GM21367 (cell line): Measurements from ENCODE around the gene IRF2.
"Not testable (repeated sequence)": the region's sequence is repeated elsewhere in the genome, so short reads cannot be mapped to it uniquely, and the experiment has no call there.

Experiments
- ATAC-seq: cut with Tn5 transposase; IDR thresholded peaks from one replicate; pipeline ENCODE4 v1.9.1; 2021; ENCODE audit not compliant: unreplicated experiment

Gene IRF2

GRCh38 chr4:184348311-184349233 is 125.8 kb downstream of the IRF2 start:
- ATAC-seq: no peak

DNA sequence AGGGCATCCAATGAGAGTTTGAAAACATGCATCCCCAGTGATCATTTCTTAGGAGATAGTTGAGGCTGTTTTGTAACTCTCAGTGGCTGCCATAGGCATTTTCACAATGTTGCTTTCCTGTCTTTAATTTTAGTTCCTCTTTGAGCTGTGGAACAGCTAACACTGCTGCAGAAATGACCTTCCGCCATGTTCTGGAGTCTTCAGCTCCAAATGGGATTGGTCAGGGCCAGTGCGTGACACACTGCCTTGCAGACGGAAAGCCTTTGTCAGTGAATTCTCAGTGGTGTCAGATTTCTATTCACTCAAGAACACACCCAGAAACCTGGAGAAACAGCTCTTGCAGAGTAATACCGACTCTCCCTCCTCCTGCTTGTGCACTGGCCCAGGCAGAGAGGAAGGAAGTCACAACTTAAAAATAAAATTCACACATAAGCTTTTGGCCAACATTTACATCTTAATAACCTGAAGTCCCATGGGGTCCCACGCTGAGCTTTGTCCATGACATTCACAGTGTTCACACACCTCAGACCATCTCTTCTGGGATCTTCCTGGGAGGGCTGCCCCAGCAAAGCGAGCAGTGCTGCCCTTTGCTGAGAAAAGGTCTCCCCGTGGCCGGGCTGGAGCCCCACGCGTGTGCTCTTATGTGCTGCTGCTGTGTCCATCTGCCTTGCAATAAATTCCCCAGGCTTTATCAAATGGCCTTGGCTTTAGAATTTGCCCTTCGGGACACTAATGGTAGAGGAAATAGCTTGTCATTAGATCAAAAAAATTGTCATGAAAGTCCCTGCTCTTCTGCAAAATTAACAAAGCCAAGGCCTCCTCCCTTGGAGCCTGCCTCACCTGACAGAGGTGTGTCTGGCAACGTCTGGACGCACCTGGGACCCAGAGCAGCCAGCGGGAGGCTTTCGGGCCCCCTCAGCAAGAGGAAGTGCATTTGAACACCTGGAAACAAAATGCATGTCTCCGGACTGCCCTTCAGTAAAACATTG is 126.8 kb downstream of the IRF2 start:
- ATAC-seq: peak; percentile 68

DNA sequence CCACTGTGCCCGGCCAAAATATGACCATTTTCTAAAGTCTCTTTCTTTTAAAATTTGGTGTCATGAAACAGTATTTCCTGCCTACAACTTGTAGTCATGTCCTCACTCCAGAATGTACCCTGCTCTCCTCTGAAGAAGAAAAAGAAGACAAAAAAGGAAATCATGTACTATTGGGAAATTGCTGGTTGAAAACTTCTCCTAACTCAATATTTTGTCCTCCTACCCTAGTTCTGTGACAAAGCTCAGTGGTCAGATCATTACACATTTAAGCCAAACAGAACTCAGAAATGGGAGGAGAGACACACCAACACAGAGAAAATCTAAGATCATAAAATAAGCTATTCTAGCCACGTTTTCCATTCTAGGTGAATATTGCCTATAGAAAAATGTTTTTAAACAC is 127.7 kb downstream of the IRF2 start:
- no peak for ATAC-seq

GRCh38 chr4:184346273-184346672 is 128.1 kb downstream of the IRF2 start:
- not testable (repeated sequence) for ATAC-seq

DNA sequence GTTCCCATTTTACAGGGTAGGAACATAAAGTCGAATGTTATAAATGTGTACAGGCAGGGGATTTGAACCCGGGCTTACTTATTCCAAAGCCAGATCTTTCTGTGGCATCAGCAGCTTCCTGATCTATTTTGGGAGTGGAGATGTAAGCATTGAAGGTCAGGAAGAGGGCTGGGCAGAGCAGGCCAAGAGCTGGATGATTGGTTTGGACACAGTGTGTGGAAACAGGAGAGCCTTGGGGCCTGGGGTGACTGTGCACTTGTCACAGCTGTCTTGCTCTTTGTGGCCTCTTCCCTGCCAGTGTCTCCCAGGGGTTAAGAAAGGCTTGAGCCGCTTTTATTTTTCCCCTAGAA is 128.8 kb downstream of the IRF2 start:
- no peak for ATAC-seq

DNA sequence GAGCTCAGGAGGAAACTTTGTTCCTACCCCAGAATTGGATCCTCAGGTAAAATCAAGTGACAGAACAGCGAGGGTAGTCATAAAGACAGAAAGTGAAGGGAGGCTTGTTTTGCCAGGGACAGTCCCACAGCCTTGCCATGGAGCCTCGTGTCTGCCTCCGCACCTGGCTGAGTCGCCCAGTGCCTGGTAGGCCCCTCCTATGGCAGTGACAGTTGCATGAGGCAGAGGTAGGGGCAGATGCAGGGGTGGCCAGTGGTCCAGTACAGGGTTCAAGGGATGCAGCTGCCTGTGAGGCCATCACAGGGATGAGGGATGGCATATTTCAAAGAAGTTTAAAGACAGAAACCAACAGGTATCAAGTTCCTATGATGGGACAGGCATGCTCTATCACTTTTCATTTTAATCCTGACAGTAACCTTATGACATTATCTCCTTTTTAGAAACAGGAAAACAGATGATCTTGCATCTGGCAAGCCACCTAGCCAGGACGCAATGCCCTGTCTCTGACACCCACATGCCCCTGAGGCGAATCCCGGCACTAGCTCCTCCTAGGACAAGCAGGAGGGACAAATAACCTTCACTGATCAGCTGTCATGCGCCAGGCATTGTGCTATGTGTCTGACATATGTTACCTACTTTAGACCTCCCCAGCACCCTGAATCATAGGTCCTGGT is 129.3 kb downstream of the IRF2 start:
- ATAC-seq: no peak

GRCh38 chr4:184344435-184344834 is 129.9 kb downstream of the IRF2 start:
- ATAC-seq: no peak

- peak; percentile 30 for ATAC-seq
These were observed 130.7 kb downstream of the IRF2 start for GRCh38 chr4:184343502-184344177.

- ATAC-seq: not testable (repeated sequence)
These were observed 131.5 kb downstream of the IRF2 start for GRCh38 chr4:184342857-184343237.

- ATAC-seq: no peak
These were observed 132.0 kb downstream of the IRF2 start for GRCh38 chr4:184342167-184342856.

DNA sequence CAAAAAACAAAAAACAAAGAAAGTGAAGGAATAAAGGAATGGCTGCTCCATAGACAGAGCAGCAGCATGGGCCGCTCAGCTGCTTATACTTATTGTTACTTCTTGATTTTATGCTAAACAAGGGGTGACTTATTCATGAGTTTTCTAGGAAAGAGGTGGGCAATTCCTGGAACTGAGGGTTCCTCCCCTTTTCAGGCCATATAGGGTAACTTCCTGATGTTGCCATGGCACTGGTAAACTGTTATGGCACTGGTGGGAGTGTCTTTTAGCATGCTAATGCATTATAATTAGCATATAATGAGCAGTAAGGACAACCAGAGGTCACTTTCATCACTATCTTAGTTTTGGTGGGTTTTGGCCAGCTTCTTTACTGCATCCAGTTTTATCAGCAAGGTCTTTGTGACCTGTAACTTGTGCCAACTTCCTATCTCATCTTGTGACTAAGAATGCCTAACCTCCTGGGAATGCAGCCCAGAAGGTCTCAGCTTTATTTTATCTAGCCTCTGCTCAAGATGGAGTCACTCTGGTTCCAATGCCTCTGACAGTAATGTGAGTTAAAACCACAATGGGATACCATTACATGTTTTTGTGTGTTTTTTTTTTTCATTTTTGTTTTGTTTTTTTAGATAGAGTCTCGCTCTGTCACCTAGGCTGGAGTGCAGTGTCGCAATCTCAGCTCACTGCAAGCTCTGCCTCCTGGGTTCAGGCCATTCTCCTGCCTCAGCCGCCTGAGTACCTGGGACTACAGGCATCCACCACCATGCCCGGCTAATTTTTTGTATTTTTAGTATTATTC is 134.8 kb downstream of the IRF2 start:
- ATAC-seq: not testable (repeated sequence)

GRCh38 chr4:184337907-184338306 is 136.4 kb downstream of the IRF2 start:
- ATAC-seq: no peak
